WTC11 (cell line): ENCODE measurements around the gene SDCCAG8. TPM values are rescaled to one million over a fixed set of nuclear protein-coding genes. Genes with fewer than 3 reads are reported as not detected.
A peak's percentile ranks its signal among the peaks of the same experiment; 100 is the strongest.

Experiments
- ATAC-seq: fragments of 200-7000 bp; cut with Tn5 transposase; 2 replicates; pipeline ENCODE4 v1.10.0; 2021; ENCODE audit warnings: mild to moderate bottlenecking, moderate library complexity
- CTCF ChIA-PET: fragments of 300-600 bp; sonication (Branson Sonifier 250); formaldehyde crosslinking; loops from one replicate; lab custom pipeline; 2021; ENCODE audit warnings: antibody characterized with exemption; lab: Charles Lee
- POLR2A ChIA-PET: fragments of 350-600 bp; sonication (Branson Sonifier 250); formaldehyde crosslinking; loops from one replicate; lab custom pipeline; 2021; ENCODE audit warnings: antibody characterized with exemption; lab: Charles Lee
- DNase-seq: peaks from one replicate; pipeline ENCODE4 v3.0.0; 2021; ENCODE audit warnings: low spot score
- H3K27ac Mint-ChIP-seq: 2 replicates; pipeline ENCODE4 v1.8.0; 2021; ENCODE audit warnings: mixed read lengths
- H3K27me3 Mint-ChIP-seq: 2 replicates; pipeline ENCODE4 v1.8.0; 2021; ENCODE audit warnings: low read depth, mild to moderate bottlenecking, moderate library complexity, mixed read lengths
- H3K36me3 Mint-ChIP-seq: 2 replicates; pipeline ENCODE4 v1.8.0; 2021; ENCODE audit warnings: mixed read lengths
- H3K4me1 Mint-ChIP-seq: 2 replicates; pipeline ENCODE4 v1.8.0; 2022; ENCODE audit warnings: mixed read lengths
- H3K4me3 Mint-ChIP-seq: 2 replicates; pipeline ENCODE4 v1.8.0; 2021; ENCODE audit warnings: mild to moderate bottlenecking, moderate library complexity, mixed read lengths
- H3K9me3 Mint-ChIP-seq: 2 replicates; pipeline ENCODE4 v1.8.0; 2021; ENCODE audit warnings: mixed read lengths
- AR ChIP-seq: fragments of 250-450 bp; sonication (Bioruptor Pico); IDR thresholded peaks from 2 replicates; pipeline ENCODE4 v1.9.0; 2021; ENCODE audit warnings: mild to moderate bottlenecking
- ARID4B ChIP-seq: sonication (generic); formaldehyde crosslinking; IDR thresholded peaks from 2 replicates; pipeline ENCODE4 v1.8.0; 2023; ENCODE audit warnings: missing genetic modification reagents, mild to moderate bottlenecking, borderline replicate concordance
- ATF2 ChIP-seq: sonication (generic); formaldehyde crosslinking; IDR thresholded peaks from 2 replicates; pipeline ENCODE4 v1.8.1; 2022; ENCODE audit warnings: low read depth, missing genetic modification reagents, borderline replicate concordance
- ATF6 ChIP-seq: sonication (generic); formaldehyde crosslinking; IDR thresholded peaks from 2 replicates; pipeline ENCODE4 v1.8.1; 2023; ENCODE audit warnings: mild to moderate bottlenecking, missing genetic modification reagents
- E2F5 ChIP-seq: sonication (generic); formaldehyde crosslinking; IDR thresholded peaks from 2 replicates; pipeline ENCODE4 v1.8.1; 2022; ENCODE audit warnings: mild to moderate bottlenecking, moderate library complexity, missing genetic modification reagents
- ETV6 ChIP-seq: sonication (generic); formaldehyde crosslinking; IDR thresholded peaks from 2 replicates; pipeline ENCODE4 v1.8.1; 2022; ENCODE audit warnings: mild to moderate bottlenecking, missing genetic modification reagents
- MAX ChIP-seq: sonication (generic); formaldehyde crosslinking; IDR thresholded peaks from 2 replicates; pipeline ENCODE4 v1.8.0; 2022; ENCODE audit warnings: mild to moderate bottlenecking, missing genetic modification reagents
- MXD4 ChIP-seq: fragments of 250-450 bp; sonication (Bioruptor Pico); IDR thresholded peaks from 2 replicates; pipeline ENCODE4 v1.8.0; 2021; ENCODE audit warnings: mild to moderate bottlenecking, moderate library complexity, borderline replicate concordance
- NFATC4 ChIP-seq: fragments of 250-450 bp; sonication (Bioruptor Pico); IDR thresholded peaks from 2 replicates; pipeline ENCODE4 v1.9.0; 2021; ENCODE audit warnings: mild to moderate bottlenecking
- PRDM15 ChIP-seq: sonication (generic); formaldehyde crosslinking; IDR thresholded peaks from 2 replicates; pipeline ENCODE4 v1.8.0; 2022; ENCODE audit warnings: missing genetic modification reagents
- RELA ChIP-seq: sonication (generic); formaldehyde crosslinking; IDR thresholded peaks from 2 replicates; pipeline ENCODE4 v1.8.1; 2022; ENCODE audit warnings: missing genetic modification reagents, mild to moderate bottlenecking, borderline replicate concordance
- SMAD3 ChIP-seq: sonication (generic); formaldehyde crosslinking; IDR thresholded peaks from 2 replicates; pipeline ENCODE4 v1.8.0; 2022; ENCODE audit warnings: missing genetic modification reagents, mild to moderate bottlenecking, borderline replicate concordance
- SMAD4 ChIP-seq: sonication (generic); formaldehyde crosslinking; IDR thresholded peaks from 2 replicates; pipeline ENCODE4 v1.8.0; 2022; ENCODE audit warnings: mild to moderate bottlenecking, missing genetic modification reagents
- TCF7 ChIP-seq: sonication (generic); formaldehyde crosslinking; IDR thresholded peaks from 2 replicates; pipeline ENCODE4 v1.8.0; 2022; ENCODE audit warnings: mild to moderate bottlenecking, low read depth, missing genetic modification reagents, moderate library complexity
- ZMAT4 ChIP-seq: fragments of 250-450 bp; sonication (Bioruptor Pico); IDR thresholded peaks from 2 replicates; pipeline ENCODE4 v1.9.0; 2021; ENCODE audit warnings: mild to moderate bottlenecking
- ZNF671 ChIP-seq: fragments of 250-450 bp; sonication (Bioruptor Pico); IDR thresholded peaks from 2 replicates; pipeline ENCODE4 v1.8.0; 2021; ENCODE audit warnings: mild to moderate bottlenecking
- total RNA-seq: library from RNA; stranded (reverse); gene quantifications from 3 replicates; pipeline ENCODE4 v1.2.3, GENCODE V29; 2021

SDCCAG8 gene
- total RNA-seq, 1 experiment from 2014 or later: 44.3 TPM

GRCh38 chr1:243494741-243495431, 239.0 kb downstream of the SDCCAG8 start:
- POLR2A ChIA-PET: no interaction called here
- DNase-seq (no peak), ATAC-seq (no peak)
- no peak overlapping the region for H3K4me3 Mint-ChIP-seq
- H3K4me1 Mint-ChIP-seq: peaks cover 87% of the 10 kb centered on the region
- no peaks in the 10 kb centered on the region for H3K27me3 Mint-ChIP-seq
- peak overlapping the region; percentile 38 for H3K27ac Mint-ChIP-seq
- TF ChIP-seq ETV6 (CRISPR knock-in tag): 0 out of 2 replicates have a peak, but pooled peaks have one; percentile 22
- TF ChIP-seq SMAD3 (CRISPR knock-in tag): no peak
- H3K36me3 Mint-ChIP-seq: peaks cover 24% of the 10 kb centered on the region
- CTCF ChIA-PET: no interaction called here
- no peaks in the 10 kb centered on the region for H3K9me3 Mint-ChIP-seq

- H3K4me3 Mint-ChIP-seq: no peak overlapping the region
- H3K9me3 Mint-ChIP-seq: no peaks in the 10 kb centered on the region
- peaks cover 27% of the 10 kb centered on the region for H3K36me3 Mint-ChIP-seq
- no peak for DNase-seq
- H3K27ac Mint-ChIP-seq: no peak overlapping the region
- ChIA-PET CTCF (no interaction called here), POLR2A (no interaction called here)
- H3K4me1 Mint-ChIP-seq: peaks cover 86% of the 10 kb centered on the region
- H3K27me3 Mint-ChIP-seq: no peaks in the 10 kb centered on the region
- no peak for ATAC-seq
- TF ChIP-seq ZMAT4 (no peak), MAX (CRISPR knock-in tag) (no peak), E2F5 (CRISPR knock-in tag) (no peak), SMAD4 (CRISPR knock-in tag) (no peak), NFATC4 (CRISPR knock-in tag) (no peak), AR (CRISPR knock-in tag) (no peak), MXD4 (CRISPR knock-in tag) (no peak), TCF7 (CRISPR knock-in tag) (no peak), ATF2 (CRISPR knock-in tag) (no peak), ATF6 (CRISPR knock-in tag) (no peak), ZNF671 (no peak), ARID4B (no peak), PRDM15 (CRISPR knock-in tag) (no peak), RELA (CRISPR knock-in tag) (no peak)
Measured at GRCh38 chr1:243495442-243496186, 239.8 kb downstream of the SDCCAG8 start.
